Ramos (cell line): ENCODE results near the gene RUNX1.

Source experiments
- in situ Hi-C: fragments of 300-500 bp; cut with MboI; formaldehyde crosslinking; loops from one replicate; pipeline ENCODE4 v1.14.3; 2022; ENCODE audit warnings: low sequenced_read_pairs; ENCODE audit not compliant: unreplicated experiment

RUNX1 gene

DNA sequence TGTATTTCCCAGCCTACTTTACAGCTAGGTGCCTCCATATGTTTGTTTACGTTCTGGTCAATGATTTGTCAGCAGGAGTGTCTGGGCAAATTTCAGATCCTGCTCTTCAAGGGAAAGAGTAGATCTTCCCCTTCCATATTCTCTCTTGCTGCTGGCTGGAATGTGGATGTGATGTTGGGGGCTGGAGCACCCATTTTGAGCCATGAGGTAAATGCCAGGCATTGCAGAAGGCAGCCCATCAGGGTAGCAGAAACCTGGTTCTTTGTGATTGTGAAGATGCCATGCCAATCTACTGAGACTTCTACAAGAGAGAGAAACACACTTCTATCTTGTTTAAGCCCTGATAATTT is 25.1 kb downstream of the RUNX1 start:
- in situ Hi-C loops = no loop called here

DNA sequence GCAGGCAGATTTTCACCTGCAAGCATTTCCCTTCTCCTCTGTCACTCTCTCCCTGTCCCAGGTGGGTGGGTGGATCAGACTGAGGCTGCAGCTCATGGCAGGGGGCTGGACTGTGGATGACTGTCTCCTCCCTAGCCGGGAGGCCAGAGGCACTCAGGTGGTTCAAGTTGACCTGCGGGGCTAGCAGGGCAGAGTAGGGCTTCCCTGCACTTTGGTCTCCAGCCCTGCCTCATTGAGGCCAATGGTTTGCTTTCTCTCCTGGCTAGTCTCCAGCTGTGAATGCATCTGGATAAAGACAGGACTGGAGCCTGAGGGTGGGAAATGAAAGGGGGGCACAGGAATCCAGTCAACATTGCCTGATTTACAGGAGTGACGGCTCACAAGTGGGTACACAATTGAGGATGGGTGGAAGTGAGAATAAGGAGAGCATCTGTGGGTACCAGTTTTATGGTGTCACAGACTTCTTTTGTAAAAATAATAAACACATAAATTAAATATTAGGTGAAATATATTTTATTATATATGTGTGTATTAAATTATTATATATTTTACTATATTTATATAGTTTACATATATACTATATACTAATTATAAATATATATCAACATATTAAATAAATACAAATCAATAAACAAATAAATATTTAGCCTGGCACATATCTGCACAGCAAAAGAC is 25.6 kb downstream of the RUNX1 start:
- in situ Hi-C loops = no loop called here

DNA sequence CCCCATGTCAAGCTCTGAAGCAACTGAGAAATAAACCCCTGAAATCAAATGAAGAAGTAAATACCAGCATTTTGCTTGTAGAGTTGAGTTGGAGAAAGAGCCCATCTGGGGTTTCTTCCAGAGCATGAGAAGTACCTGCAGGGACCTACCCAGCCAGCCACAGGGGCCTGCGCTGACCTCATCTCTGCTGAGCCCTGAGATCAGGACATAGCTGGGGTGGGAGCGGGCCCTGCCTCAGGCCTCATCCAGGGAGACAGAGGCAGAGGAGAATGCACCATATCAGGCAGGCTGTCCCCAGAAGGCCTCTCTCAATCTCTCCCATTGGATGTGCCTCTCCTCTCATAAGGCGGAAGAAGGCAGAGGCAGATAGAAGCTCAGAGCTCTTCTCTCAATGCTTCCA is 27.6 kb downstream of the RUNX1 start:
- in situ Hi-C loops = no loop called here

DNA sequence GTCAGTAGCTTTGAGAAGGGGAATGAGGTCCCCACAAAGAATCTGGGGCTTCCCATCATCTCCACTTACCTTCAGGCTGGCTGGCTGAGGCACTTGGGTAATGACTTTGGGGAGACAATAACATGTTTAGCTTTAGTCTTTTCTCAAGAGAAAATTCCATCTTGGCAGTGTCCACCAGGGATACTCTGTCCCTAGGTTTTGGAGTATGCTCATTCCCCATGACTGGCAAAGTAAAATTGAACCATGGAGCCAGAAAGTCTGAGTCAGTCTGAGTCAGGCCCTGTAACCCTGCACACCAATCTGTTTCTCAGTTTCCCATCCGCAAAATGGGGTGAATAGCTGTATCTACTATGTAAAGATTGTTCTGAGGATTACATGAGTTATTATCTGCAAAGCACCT is 28.2 kb downstream of the RUNX1 start:
- in situ Hi-C loops = no loop called here

DNA sequence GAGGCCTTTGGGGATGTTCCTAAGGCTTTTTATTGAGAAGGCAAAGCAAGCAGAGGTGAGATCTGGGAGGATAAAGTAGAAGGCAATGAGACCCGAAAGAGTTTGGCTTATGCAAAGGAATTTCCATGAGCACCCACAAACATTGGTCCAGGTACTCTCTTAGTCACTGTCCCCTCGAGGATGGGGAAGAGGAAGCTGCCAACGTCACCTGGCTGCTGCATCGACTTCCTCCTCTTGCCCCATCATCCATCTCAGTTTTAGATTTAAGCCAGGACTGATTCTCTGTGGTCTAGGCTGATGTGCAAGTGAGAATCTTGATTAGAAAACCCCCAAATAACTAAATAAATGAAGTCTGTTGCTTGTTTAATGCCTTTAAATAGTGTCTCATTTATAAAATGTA is 28.7 kb downstream of the RUNX1 start:
- in situ Hi-C loops = no loop called here

GRCh38 chr21:35019631-35020032 is 29.5 kb downstream of the RUNX1 start:
- in situ Hi-C loops = no loop called here

- in situ Hi-C loops = no loop called here
Measured at GRCh38 chr21:35017256-35017655, 31.8 kb downstream of the RUNX1 start.

DNA sequence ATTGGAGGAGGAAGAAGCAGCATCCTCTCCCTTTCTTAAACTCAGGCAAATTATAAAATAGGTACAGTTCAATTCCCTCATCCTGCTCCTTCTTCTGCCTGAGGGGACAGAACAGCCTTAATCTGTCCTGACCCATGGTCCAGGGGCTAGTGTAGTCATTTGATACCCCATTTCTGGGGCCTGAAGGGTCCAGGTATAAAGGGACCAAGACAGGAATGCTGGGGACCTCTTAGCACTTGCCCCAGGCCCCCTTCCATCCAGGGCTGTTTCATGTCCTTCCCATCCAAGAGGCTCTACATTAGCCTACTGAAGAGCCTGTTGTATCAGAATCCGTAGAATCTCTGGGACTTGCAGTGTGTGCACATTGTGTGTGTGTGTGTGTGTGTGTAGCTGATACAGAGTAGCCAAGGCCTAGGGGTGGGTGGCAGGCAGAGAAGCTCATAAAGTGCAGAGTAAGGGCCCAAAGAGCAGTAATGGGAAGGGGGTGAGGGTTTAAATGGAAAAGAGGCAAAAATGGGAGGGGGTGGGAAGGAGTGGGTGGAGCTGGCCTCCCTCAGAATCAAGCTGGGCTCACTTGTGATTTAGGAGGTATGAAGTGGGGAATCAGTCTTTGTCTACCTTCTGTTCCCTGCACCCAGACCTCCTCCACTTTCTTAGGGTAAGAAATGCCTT is 32.4 kb downstream of the RUNX1 start:
- in situ Hi-C loops = no loop called here

DNA sequence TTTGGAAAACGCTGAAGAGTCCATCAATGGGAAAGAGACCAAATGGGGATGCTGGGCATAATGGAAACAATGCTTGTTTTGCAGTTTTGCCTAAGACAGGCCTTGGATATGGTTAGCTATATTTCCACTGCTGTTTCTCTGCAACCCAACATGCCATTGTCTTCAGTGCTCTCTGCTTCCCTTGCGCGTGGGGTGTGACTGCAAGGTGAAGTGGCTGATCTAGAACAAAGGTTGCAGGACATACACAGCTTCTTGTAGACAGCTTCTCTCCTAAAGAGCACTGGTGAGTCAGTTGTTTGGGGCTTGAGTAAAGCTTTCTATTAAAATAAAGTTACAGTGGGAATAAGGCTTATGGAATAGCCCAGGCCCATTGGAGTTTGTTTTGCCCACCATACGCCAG is 33.0 kb downstream of the RUNX1 start:
- in situ Hi-C loops = no loop called here

DNA sequence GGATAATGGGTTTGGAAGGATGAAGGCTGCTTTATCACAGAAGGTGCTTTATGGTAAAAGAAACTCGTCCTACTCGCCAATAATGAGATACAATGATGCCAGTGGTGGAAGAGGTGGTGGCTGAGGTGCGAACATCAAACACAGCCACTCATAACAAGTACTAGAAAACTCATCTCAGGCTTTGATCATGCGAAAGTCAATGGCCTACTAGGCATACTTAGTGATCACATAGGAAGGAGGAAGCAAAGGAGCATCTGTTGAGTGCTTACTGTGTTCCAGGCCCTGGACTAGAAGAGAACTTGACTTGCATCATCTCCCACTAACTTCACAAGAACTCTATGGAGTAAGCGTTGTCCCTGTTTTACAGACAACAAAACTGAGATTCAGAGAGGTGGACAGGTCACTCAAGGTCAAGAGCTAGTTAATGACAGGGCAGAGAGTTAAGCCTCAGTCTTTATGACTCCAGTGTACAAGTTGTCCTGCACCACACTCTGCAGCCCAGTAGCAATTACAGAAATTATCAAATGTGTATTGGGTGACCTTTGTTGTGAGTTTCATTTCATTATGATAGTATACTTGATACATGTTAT is 33.6 kb downstream of the RUNX1 start:
- in situ Hi-C loops = no loop called here

- in situ Hi-C loops = no loop called here
Measured at GRCh38 chr21:35014302-35015041, 34.6 kb downstream of the RUNX1 start.

DNA sequence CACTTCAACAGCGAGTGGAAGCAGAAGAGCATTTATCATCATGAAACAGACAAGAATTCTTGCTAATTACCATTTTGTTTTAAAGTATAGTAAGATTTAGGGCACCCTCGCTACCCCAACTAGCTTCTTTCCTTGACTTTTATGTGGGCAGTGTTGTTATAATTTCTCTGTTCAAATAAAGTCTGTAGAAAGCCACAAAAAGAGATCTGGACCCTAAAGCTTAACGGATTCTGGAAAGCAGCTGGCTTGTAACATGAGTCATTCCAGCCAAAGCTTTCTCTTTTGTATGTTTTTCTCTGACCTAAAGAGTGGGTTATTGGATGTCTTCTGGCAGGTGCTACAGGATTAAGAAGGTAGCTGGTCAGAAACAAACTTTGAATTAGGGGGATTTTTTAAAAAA is 37.4 kb downstream of the RUNX1 start:
- in situ Hi-C loops = no loop called here

GRCh38 chr21:35010447-35010846 is 38.7 kb downstream of the RUNX1 start:
- in situ Hi-C loops = no loop called here

DNA sequence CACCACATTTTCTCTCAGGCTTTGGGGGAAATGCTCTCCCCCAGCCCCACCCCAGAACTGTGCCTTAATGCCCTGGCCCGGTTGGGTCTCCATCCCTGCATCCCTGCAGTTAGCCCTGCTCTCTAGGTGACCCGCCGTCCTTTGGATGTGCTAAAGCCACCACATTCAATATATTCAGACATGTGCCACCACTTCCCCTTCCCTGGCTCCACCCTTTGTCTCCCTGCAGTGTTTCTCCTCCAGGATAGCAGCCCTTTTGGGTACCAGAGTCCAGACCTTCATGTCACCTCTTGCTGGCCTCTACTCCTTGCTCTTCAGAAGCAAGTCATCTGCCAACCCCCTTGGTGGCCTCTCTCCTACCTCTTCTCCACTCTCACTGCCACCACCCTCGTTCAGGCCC is 41.8 kb downstream of the RUNX1 start:
- in situ Hi-C loops = no loop called here

DNA sequence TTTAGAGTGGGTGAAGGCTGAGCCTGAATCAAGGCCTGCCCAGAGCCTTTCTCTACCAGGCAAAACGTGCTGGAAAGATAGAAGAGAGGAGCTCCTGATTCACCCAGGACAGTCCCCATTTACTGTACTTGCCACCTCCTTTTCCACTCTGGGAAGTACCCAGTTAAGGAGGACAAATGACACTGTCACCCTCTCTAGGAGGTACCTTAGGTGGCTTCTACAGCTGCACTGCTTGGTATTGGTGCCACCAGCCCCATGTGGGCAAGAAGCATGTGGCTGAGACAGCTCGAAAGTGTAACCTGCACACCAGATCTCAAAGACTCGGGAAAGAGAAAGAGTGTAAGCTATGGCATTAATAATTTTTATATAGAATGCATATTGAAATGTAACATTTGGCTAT is 42.3 kb downstream of the RUNX1 start:
- in situ Hi-C loops = no loop called here

- in situ Hi-C loops = no loop called here
Measured at GRCh38 chr21:35006248-35006647, 42.9 kb downstream of the RUNX1 start.

DNA sequence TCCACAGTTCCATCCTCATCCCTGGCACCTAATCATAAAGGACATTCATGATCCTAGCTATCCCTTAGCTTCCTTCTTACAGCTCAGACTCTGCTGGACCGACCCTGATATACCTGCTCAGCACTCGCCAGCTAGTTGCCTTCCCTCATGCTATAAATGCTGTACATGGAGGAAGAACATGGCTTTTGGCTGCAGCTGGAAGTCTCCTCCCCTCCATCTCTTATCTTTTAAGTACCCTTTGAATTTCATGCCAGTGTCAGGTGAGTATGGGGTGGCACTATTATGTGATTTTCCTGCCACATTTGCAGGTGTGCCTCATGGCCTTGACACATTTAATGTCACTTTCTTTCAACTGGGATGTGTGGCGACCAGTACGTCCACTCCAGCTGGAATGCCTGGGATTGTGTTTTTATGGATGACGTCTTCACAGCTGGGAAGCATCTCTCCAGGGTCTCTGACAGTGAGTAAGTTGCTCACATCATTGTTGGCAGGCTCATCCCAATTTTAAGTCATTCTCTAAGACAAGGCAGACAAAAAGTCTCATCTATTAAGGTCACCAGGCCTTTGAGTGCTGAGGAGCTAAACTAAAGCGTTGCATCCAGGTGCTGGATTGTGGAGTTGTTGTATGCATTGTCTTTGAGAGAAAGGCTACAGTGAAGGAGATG is 43.4 kb downstream of the RUNX1 start:
- in situ Hi-C loops = no loop called here

DNA sequence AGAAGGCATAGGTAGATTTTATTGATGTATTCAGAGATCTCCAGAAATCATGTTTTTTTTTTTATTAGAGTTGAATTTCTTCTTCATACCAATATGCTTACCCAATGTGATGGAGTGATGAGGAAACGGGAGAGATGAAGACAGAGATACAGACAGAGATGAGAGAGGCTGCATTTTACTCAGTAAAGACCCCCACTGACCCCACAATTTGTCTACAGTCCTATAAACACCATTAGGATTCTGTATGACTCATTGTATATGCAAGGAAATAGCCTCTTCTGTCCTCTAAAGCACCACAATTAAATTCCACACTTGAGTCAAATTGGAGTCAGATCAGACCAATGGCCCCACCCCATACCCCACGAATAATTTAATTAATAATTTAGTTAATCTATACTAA is 44.0 kb downstream of the RUNX1 start:
- in situ Hi-C loops = no loop called here

GRCh38 chr21:35004314-35004713 is 44.8 kb downstream of the RUNX1 start:
- in situ Hi-C loops = no loop called here

DNA sequence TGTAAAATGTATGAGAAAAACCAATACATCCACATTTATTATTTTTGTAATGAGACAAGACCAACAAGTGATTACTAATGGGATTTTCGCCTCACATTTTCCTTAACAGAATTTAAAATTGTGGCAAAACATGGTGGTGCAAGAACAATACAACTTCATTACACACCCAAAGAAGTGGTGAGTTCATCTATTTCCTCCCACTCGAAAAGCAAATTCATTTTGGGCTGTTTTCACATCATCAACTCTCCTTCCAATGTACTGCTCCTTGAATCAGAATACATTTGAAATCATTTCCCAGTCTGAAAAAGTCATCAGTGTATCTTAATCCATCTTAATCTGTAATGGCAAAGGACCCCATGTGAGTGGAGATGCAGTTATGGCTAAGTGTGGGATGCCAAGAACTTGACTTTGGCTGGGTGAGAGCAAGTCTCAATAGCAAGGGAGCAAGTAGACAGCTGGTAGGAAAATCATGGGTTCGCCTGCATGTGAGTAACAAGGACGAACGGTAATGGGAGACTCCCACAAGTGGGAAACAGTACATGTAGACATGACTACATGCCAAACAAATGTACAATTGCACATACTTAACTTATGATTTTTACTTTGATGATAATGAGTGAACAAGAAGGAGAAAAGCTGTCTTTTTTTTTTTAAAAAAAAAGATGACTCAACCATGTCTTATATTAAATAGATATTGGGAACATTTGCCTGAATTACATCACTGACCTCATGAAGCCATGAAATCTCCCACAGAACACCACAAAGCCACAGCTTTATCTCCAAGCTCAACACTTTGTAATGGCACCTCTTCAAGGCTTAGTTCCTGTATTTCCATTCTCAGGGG is 46.0 kb downstream of the RUNX1 start:
- in situ Hi-C loops = no loop called here
